Thymus (tissue), 11 donors: ENCODE data around the gene GPR21. TPM values are rescaled to one million over a fixed set of nuclear protein-coding genes. Genes with fewer than 3 reads are reported as not detected.

Experiments used
- DNase-seq, 9 donors: peaks; one replicate each; pipeline ENCODE4 v3.0.0-alpha.2; 2013; ENCODE audit warnings: low spot score in 9 of 9, low read depth in 6 of 9, missing footprints in 1 of 9
- H3K27ac ChIP-seq, 2 donors: one replicate each; pipeline ENCODE4 v1.5.1; 2013; ENCODE audit warnings: control low read depth in 1 of 2, low read depth in 1 of 2, low read length in 1 of 2, mild to moderate bottlenecking in 1 of 2, moderate library complexity in 1 of 2
- H3K27me3 ChIP-seq, 2 donors: one replicate each; pipeline ENCODE4 v1.5.1; 2013; ENCODE audit warnings: low read length in 1 of 2; ENCODE audit not compliant: control insufficient read depth in 2 of 2, insufficient read depth in 1 of 2
- H3K36me3 ChIP-seq, 2 donors: one replicate each; pipeline ENCODE4 v1.5.1; 2013; ENCODE audit warnings: low read length in 1 of 2, mild to moderate bottlenecking in 1 of 2, moderate library complexity in 1 of 2; ENCODE audit not compliant: control insufficient read depth in 2 of 2, insufficient read depth in 2 of 2
- H3K4me1 ChIP-seq, 2 donors: one replicate each; pipeline ENCODE4 v1.5.1; 2013; ENCODE audit warnings: low read length in 2 of 2; ENCODE audit not compliant: control insufficient read depth in 2 of 2, insufficient read depth in 2 of 2
- H3K4me3 ChIP-seq, 2 donors: one replicate each; pipeline ENCODE4 v1.5.1; 2013; ENCODE audit warnings: low read length in 2 of 2, control low read depth in 1 of 2, mild to moderate bottlenecking in 1 of 2
- H3K9me3 ChIP-seq, 2 donors: one replicate each; pipeline ENCODE4 v1.5.1; 2013; ENCODE audit warnings: low read length in 1 of 2, mild to moderate bottlenecking in 1 of 2; ENCODE audit not compliant: control insufficient read depth in 2 of 2, insufficient read depth in 1 of 2
- WGBS: extraction: QIAGEN DNeasy Blood & Tissue Kit; methylation state at CpG from one replicate; pipeline ENCODE4 v1.1.7; 2013; 5-methylcytosine and 5-hydroxymethylcytosine counted together
- polyA plus RNA-seq: library from polyadenylated mRNA; stranded (reverse); fragments of 200-250 nt; gene quantifications from one replicate; pipeline ENCODE4 v1.2.3, GENCODE V29; 2013
- total RNA-seq: library from RNA; stranded (reverse); fragments of 120-200 nt; gene quantifications from one replicate; pipeline ENCODE4 v1.2.4, GENCODE V29; 2013
- donor health status: healthy.

The GPR21 gene
- total and polyA plus RNA-seq, 2 donors: 0.07 TPM; not detected in 1

- H3K27ac ChIP-seq: no peak overlapping the region
- H3K27me3 ChIP-seq: no peaks in the 10 kb centered on the region
- WGBS: 94% methylated on average over 1 of the region's 1 CpG
- peaks cover 0 to under 1% of the 10 kb centered on the region in 2 donors for H3K4me1 ChIP-seq
- H3K4me3 ChIP-seq: no peak overlapping the region
- H3K9me3 ChIP-seq: no peaks in the 10 kb centered on the region
- no peaks in the 10 kb centered on the region for H3K36me3 ChIP-seq
- DNase-seq: no peak
These were observed 6.3 kb downstream of the GPR21 start for GRCh38 chr9:123039617-123040219.

- H3K36me3 ChIP-seq: no peaks in the 10 kb centered on the region
- H3K9me3 ChIP-seq: no peaks in the 10 kb centered on the region
- no peak overlapping the region for H3K27ac ChIP-seq
- H3K4me3 ChIP-seq: no peak overlapping the region
- 86% methylated on average over 1 of the region's 1 CpG for WGBS
- DNase-seq: no peak
- no peaks in the 10 kb centered on the region for H3K4me1 ChIP-seq
- no peaks in the 10 kb centered on the region for H3K27me3 ChIP-seq
These were observed 7.3 kb downstream of the GPR21 start for GRCh38 chr9:123040801-123041200.

- Histone ChIP-seq H3K27ac (no peak overlapping the region), H3K4me1 (no peaks in the 10 kb centered on the region), H3K27me3 (no peaks in the 10 kb centered on the region), H3K4me3 (no peak overlapping the region), H3K9me3 (no peaks in the 10 kb centered on the region), H3K36me3 (no peaks in the 10 kb centered on the region)
- no peak for DNase-seq
- 98% methylated on average over 2 of the region's 2 CpGs for WGBS
These were observed 8.0 kb downstream of the GPR21 start for GRCh38 chr9:123041489-123041888.

- WGBS: 98% methylated on average over 5 of the region's 5 CpGs
- no peak for DNase-seq
- H3K27ac ChIP-seq: no peak overlapping the region
- no peaks in the 10 kb centered on the region for H3K27me3 ChIP-seq
- no peak overlapping the region for H3K4me3 ChIP-seq
- H3K4me1 ChIP-seq: no peaks in the 10 kb centered on the region
- no peaks in the 10 kb centered on the region for H3K36me3 ChIP-seq
- no peaks in the 10 kb centered on the region for H3K9me3 ChIP-seq
These were observed 9.8 kb downstream of the GPR21 start for GRCh38 chr9:123043081-123043939.

GRCh38 chr9:123044586-123044985 lies 11.1 kb downstream of the GPR21 start:
- Histone ChIP-seq H3K4me3 (no peak overlapping the region), H3K27me3 (no peaks in the 10 kb centered on the region), H3K36me3 (no peaks in the 10 kb centered on the region), H3K9me3 (no peaks in the 10 kb centered on the region), H3K27ac (no peak overlapping the region), H3K4me1 (no peaks in the 10 kb centered on the region)
- DNase-seq: no peak
- WGBS: 88% methylated on average over 4 of the region's 4 CpGs

GRCh38 chr9:123046406-123047195 lies 13.1 kb downstream of the GPR21 start:
- WGBS: 92% methylated on average over 3 of the region's 3 CpGs
- Histone ChIP-seq H3K27me3 (no peaks in the 10 kb centered on the region), H3K27ac (no peak overlapping the region), H3K4me3 (no peak overlapping the region), H3K4me1 (no peaks in the 10 kb centered on the region), H3K9me3 (no peaks in the 10 kb centered on the region), H3K36me3 (no peaks in the 10 kb centered on the region)
- DNase-seq: no peak

- H3K27me3 ChIP-seq: no peaks in the 10 kb centered on the region
- no peak for DNase-seq
- no peaks in the 10 kb centered on the region for H3K36me3 ChIP-seq
- H3K27ac ChIP-seq: no peak overlapping the region
- 44% methylated on average over 2 of the region's 2 CpGs for WGBS
- H3K4me1 ChIP-seq: no peaks in the 10 kb centered on the region
- H3K4me3 ChIP-seq: no peak overlapping the region
- no peaks in the 10 kb centered on the region for H3K9me3 ChIP-seq
These were observed 15.3 kb downstream of the GPR21 start for GRCh38 chr9:123048748-123049147.

GRCh38 chr9:123049589-123050222 lies 16.2 kb downstream of the GPR21 start:
- Histone ChIP-seq H3K27ac (no peak overlapping the region), H3K36me3 (peaks cover under 1% of the 10 kb centered on the region in 2 donors), H3K27me3 (no peaks in the 10 kb centered on the region), H3K9me3 (no peaks in the 10 kb centered on the region), H3K4me1 (no peaks in the 10 kb centered on the region), H3K4me3 (no peak overlapping the region)
- no peak for DNase-seq
- WGBS: 88% methylated on average over 3 of the region's 3 CpGs
